Bone marrow (tissue), 2 donors: ENCODE results near the gene FADS2.
A peak's percentile ranks its signal among the peaks of the same experiment; 100 is the strongest.

Experiments used
- DNase-seq, 2 donors: peaks; one replicate each; lab custom pipeline; 2025; lab: John Stamatoyannopoulos, UW

FADS2 gene

DNA sequence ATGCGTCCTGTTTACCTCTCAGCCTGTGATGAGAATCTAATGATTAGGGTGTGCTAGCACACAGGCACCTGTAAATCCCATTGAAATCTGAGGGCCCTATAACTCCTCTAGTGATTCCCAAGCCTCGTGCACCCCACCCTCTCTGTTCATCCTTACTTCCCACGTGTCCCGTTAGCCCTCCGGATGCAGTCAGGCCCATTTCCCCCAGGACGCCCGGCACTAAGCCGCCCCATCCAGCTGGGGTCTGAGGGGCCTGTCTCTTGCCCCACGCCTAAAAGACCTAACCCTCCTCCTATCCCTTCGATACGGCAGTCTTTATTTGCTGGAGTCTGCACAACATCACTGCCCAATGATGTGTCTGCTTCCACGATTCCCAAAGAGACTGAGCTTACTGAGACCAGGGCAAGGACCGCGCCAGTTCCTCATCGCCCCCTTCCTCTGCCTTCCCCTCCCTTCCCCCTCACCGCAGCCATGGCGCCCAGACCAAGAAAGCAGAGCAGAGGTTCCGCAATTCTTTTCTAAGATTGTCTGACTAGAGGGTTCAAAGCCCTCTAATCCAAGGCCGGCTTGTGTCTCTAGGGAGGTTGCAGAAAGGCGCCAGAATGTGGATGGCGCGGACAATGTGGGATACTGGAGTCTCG, 1.1 kb upstream of the FADS2 start:
- DNase-seq = peak in 1 of 2 donors; percentile 56

DNA sequence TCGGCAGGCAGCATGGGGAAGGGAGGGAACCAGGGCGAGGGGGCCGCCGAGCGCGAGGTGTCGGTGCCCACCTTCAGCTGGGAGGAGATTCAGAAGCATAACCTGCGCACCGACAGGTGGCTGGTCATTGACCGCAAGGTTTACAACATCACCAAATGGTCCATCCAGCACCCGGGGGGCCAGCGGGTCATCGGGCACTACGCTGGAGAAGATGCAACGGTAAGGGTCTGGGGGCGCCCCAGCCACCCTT, 204 bp downstream of the FADS2 start:
- DNase-seq = no peak

GRCh38 chr11:61828629-61829407, 718 bp downstream of the FADS2 start:
- peak in 1 of 2 donors; percentile 19 for DNase-seq

DNA sequence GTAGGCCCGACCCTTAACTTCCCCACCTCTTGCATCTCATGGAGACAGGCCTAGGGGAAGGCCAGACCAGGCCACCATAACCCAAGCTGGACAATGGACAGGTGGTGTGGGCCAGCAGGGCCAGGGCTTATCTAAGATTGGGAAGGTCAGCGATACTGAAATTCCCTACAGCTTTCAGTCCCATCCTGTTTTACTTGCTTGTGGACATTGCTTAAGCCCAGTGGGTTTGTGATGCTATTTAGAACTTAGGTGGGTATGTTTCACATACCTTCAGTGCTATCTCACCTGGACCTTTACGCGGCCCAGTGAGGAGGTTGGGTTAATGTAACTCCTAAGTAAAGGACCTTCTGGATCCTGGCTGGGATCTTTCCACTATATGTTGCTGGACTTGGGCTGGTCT, 1.7 kb downstream of the FADS2 start:
- DNase-seq = no peak

GRCh38 chr11:61830237-61831105, 2.4 kb downstream of the FADS2 start:
- no peak for DNase-seq

DNA sequence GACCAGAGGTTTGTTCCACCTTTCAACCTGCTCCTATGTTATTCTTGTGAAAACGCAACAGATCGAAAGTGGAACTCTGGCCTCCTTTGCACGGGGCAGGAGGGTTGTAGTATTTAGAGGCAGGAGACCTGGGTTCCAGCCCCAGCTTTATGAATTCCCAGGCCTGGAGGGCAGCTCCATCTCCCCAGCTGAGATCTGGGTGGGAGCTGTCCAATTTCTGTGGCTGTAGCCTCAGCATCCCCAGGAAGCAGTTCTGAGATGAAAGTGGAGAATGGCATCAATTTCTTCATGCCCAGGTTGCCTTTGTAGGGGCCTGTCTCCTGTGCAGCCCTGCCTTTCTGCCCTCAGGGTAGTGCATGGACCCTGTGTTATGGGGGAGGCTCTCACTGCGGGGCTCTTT, 4.1 kb downstream of the FADS2 start:
- no peak for DNase-seq

GRCh38 chr11:61832754-61833153, 4.7 kb downstream of the FADS2 start:
- DNase-seq = no peak

DNA sequence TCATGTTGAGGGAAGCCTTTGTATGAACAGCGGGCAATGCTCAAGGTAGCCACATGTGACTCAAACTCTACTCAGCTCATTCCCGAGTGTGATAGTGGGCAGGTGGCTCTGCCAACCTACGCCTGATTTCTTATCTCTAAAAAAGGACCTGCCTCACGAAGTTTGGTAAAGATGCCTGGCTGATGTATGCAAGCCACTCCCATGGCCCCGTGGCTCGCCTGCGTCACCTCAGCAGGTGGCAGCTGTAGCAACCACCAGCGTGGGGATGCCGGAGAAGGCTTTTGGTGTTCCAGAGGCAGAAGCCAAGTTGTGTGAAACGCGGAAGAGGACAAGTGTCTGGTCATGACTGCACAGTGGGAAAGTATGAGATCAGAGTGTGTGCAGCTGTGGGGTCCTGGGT, 5.4 kb downstream of the FADS2 start:
- DNase-seq = no peak

- no peak for DNase-seq
These were observed 5.8 kb downstream of the FADS2 start for GRCh38 chr11:61833926-61834277.

DNA sequence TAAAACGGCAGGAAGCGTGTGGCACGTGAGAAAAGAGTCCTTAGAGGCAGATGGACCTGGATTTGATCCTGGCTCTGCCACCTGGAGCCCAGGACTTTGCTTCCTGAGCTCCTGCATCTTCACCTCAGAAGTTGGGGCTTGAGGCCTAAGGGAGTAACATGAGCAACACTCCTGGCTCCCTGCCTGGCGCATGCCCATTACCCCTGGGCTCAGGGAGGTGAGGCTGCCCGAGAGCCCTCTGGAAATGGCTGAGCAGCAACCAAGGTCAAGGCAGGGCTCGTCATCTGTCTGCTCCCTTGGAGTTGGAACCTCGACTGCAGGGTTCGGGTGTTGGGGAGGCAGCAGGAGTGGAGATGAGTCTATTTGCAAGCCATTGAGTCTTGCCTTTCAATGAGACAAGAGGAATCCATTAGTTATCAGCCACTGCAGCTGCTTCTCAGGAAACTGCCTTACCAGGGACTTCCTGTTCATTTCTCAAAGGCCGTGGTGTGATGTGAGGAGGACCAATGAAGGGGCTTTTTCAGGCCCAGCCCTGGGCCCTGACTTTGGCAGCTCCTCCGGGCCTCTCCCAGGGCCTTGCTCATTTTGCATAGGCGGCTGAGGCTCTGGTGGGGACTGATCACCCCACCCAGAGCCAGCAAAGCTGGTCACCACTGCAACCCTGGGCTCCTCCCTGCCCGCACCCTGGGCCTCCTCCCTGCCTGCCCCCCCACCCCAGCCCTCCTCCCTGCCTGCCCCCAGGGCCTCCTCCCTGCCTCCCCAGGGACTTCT, 6.4 kb downstream of the FADS2 start:
- peak; percentile 38 to 98 for DNase-seq

DNA sequence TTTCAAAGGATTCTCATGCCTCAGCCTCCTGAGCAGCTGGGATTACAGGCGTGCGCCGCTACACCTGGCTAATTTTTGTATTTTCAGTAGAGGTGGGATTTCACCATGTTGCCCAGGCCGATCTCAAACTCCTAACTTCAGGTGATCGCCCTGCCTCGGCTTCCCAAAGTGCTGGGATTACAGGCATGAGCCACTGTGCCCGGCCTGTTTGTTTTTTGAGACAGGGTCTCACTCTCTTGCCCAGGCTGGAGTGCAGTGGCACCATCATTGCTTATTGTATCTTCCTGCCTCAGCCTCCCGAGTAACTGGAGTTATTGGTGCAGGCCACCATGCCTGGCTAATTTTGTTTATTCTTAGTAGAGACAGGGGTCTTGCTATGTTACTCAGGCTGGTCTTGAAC, 8.1 kb downstream of the FADS2 start:
- DNase-seq = no peak

GRCh38 chr11:61837411-61838005, 9.4 kb downstream of the FADS2 start:
- no peak for DNase-seq

- no peak for DNase-seq
These were observed 10.4 kb downstream of the FADS2 start for GRCh38 chr11:61838501-61838900.

DNA sequence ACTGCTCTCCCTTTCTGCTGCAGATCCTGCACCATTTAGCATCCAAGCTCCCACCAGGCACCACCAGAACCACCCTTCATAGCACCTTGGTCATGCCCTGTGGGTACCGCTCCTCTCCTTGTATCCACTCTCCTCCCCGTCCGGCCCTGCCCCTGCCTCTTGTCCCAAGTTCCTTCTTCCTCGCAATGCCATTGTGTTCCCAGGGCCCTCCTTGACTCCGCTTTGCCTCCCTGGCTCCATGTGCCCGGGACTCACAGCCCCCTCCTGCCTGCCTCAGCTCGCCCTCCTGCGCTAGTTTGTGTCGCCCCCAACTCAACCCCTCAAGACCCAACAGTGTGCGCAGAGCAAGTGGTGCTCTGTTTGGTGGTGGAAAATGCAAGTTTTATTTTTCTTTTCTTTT, 10.8 kb downstream of the FADS2 start:
- no peak for DNase-seq

- DNase-seq = no peak
These were observed 11.6 kb downstream of the FADS2 start for GRCh38 chr11:61839742-61840141.

- no peak for DNase-seq
These were observed 12.3 kb downstream of the FADS2 start for GRCh38 chr11:61840371-61840770.

- no peak for DNase-seq
These were observed 13.8 kb downstream of the FADS2 start for GRCh38 chr11:61841636-61842527.

- no peak for DNase-seq
These were observed 14.4 kb downstream of the FADS2 start for GRCh38 chr11:61842528-61842820.

- DNase-seq = no peak
These were observed 16.9 kb downstream of the FADS2 start for GRCh38 chr11:61844909-61845565.

- no peak for DNase-seq
These were observed 18.4 kb downstream of the FADS2 start for GRCh38 chr11:61846362-61847020.
